ENCODE data around the gene TNS3.

TNS3 gene

GRCh38 chr7:47328392-47329319 lies 253.3 kb downstream of the TNS3 start:
- peak overlapping the region; percentile 47 for H3K4me3 ChIP-seq (ENCODE audit: low read depth, low read length)
- no peak for DNase-seq (ENCODE audit: low read depth)

GRCh38 chr7:47327698-47328391 lies 254.1 kb downstream of the TNS3 start:
- DNase-seq (ENCODE audit: low read depth) = peak; percentile 78
- TF ChIP-seq CTCF (conservative IDR thresholded peaks at IDR 0.05; ENCODE audit: low read depth, low read length) = no peak
- H3K4me3 ChIP-seq (ENCODE audit: low read depth, low read length) = peak overlapping the region; percentile 47

More at GRCh38 chr7:47328392-47329319, 253.3 kb downstream of the TNS3 start:
- TF ChIP-seq CTCF (conservative IDR thresholded peaks at IDR 0.05; ENCODE audit: low read depth, low read length) = no peak

GRCh38 chr7:47327346-47327697 lies 254.6 kb downstream of the TNS3 start:
- DNase-seq (ENCODE audit: low read depth) = peak; percentile 65
- H3K4me3 ChIP-seq (ENCODE audit: low read depth, low read length) = peak overlapping the region; percentile 47
- TF ChIP-seq CTCF (conservative IDR thresholded peaks at IDR 0.05; ENCODE audit: low read depth, low read length) = no peak

GRCh38 chr7:47326808-47327207 lies 255.1 kb downstream of the TNS3 start:
- DNase-seq (ENCODE audit: low read depth) = peak; percentile 70
- peak overlapping the region; percentile 47 for H3K4me3 ChIP-seq (ENCODE audit: low read depth, low read length)
- no peak for TF ChIP-seq CTCF (conservative IDR thresholded peaks at IDR 0.05; ENCODE audit: low read depth, low read length)

- TF ChIP-seq CTCF (conservative IDR thresholded peaks at IDR 0.05; ENCODE audit: low read depth, low read length) = peak; percentile 74
- peak; percentile 92 for DNase-seq (ENCODE audit: low read depth)
- H3K4me3 ChIP-seq (ENCODE audit: low read depth, low read length) = no peak overlapping the region
Observed at GRCh38 chr7:47326220-47326619, 255.7 kb downstream of the TNS3 start.

GRCh38 chr7:47325337-47325736 lies 256.6 kb downstream of the TNS3 start:
- no peak for DNase-seq (ENCODE audit: low read depth)
- H3K4me3 ChIP-seq (ENCODE audit: low read depth, low read length) = no peak overlapping the region
- TF ChIP-seq CTCF (conservative IDR thresholded peaks at IDR 0.05; ENCODE audit: low read depth, low read length) = no peak

All from choroid plexus epithelial cell (primary cell).